H9 (cell line): ENCODE results near the gene NDUFB2. TPM values are rescaled to one million over a fixed set of nuclear protein-coding genes. Genes with fewer than 3 reads are reported as not detected.
"Not testable (repeated sequence)": the region's sequence is repeated elsewhere in the genome, so short reads cannot be mapped to it uniquely, and the experiment has no call there.

Source experiments
- DNase-seq: peaks from one replicate; pipeline ENCODE4 v3.0.0-alpha.2; 2017
- H2AFZ ChIP-seq: one replicate; pipeline ENCODE4 v1.6.1; 2013; ENCODE audit warnings: mild to moderate bottlenecking, low read length, control low read depth, moderate library complexity
- H2AK5ac ChIP-seq: 2 replicates; pipeline ENCODE4 v1.6.1; 2013; ENCODE audit warnings: low read length, control low read depth, mixed read lengths; ENCODE audit not compliant: insufficient read length
- H2BK120ac ChIP-seq: one replicate; pipeline ENCODE4 v1.6.1; 2013; ENCODE audit warnings: low read depth, mild to moderate bottlenecking, low read length, control low read depth, inconsistent platforms; ENCODE audit not compliant: poor library complexity, severe bottlenecking
- H2BK12ac ChIP-seq: 2 replicates; pipeline ENCODE4 v1.6.1; 2013; ENCODE audit warnings: low read length, control low read depth, mixed read lengths, low read depth; ENCODE audit not compliant: insufficient read length
- H2BK15ac ChIP-seq: 2 replicates; pipeline ENCODE4 v1.6.1; 2013; ENCODE audit warnings: low read depth, low read length, control low read depth
- H2BK20ac ChIP-seq: one replicate; pipeline ENCODE4 v1.6.1; 2013; ENCODE audit warnings: low read depth, mild to moderate bottlenecking, low read length, control low read depth, inconsistent platforms; ENCODE audit not compliant: poor library complexity, severe bottlenecking
- H2BK5ac ChIP-seq: 2 replicates; pipeline ENCODE4 v1.6.1; 2013; ENCODE audit warnings: low read length, control low read depth, mixed read lengths; ENCODE audit not compliant: insufficient read length
- H3K14ac ChIP-seq: 2 replicates; pipeline ENCODE4 v1.6.1; 2013; ENCODE audit warnings: low read length, control low read depth; ENCODE audit not compliant: insufficient read depth
- H3K18ac ChIP-seq: 2 replicates; pipeline ENCODE4 v1.6.1; 2013; ENCODE audit warnings: low read depth, mild to moderate bottlenecking, mixed read lengths, low read length, control low read depth; ENCODE audit not compliant: insufficient read length
- H3K23ac ChIP-seq: 2 replicates; pipeline ENCODE4 v1.6.1; 2013; ENCODE audit warnings: low read length, control low read depth, mixed read lengths, low read depth; ENCODE audit not compliant: insufficient read length
- H3K23me2 ChIP-seq: 2 replicates; pipeline ENCODE4 v1.6.1; 2013; ENCODE audit warnings: low read depth, mild to moderate bottlenecking, mixed read lengths, low read length, control low read depth; ENCODE audit not compliant: insufficient read length, poor library complexity, severe bottlenecking
- H3K27ac ChIP-seq: 2 replicates; pipeline ENCODE4 v1.5.1; 2013; ENCODE audit warnings: low read length, control low read depth, mixed read lengths, low read depth; ENCODE audit not compliant: insufficient read length
- H3K27me3 ChIP-seq: 2 replicates; pipeline ENCODE4 v1.6.1; 2013; ENCODE audit warnings: low read length, control low read depth, inconsistent platforms; ENCODE audit not compliant: insufficient read depth
- H3K4ac ChIP-seq: 2 replicates; pipeline ENCODE4 v1.6.1; 2013; ENCODE audit warnings: low read depth, mild to moderate bottlenecking, control low read depth, inconsistent platforms, low read length, moderate library complexity
- H3K4me1 ChIP-seq: 2 replicates; pipeline ENCODE4 v1.6.1; 2013; ENCODE audit warnings: low read length, control low read depth, inconsistent platforms; ENCODE audit not compliant: insufficient read depth
- H3K4me2 ChIP-seq: 2 replicates; pipeline ENCODE4 v1.6.1; 2013; ENCODE audit warnings: low read length, control low read depth, mixed read lengths; ENCODE audit not compliant: insufficient read length, insufficient read depth
- H3K56ac ChIP-seq: 2 replicates; pipeline ENCODE4 v1.6.1; 2013; ENCODE audit warnings: low read depth, mild to moderate bottlenecking, mixed read lengths, low read length, control low read depth; ENCODE audit not compliant: insufficient read length
- H3K79me1 ChIP-seq: 2 replicates; pipeline ENCODE4 v1.6.1; 2013; ENCODE audit warnings: low read depth, mild to moderate bottlenecking, moderate library complexity, low read length, control low read depth, inconsistent platforms; ENCODE audit not compliant: insufficient read depth, poor library complexity, severe bottlenecking
- H3K79me2 ChIP-seq: 2 replicates; pipeline ENCODE4 v1.6.1; 2013; ENCODE audit warnings: low read length, control low read depth, inconsistent platforms; ENCODE audit not compliant: insufficient read depth
- H3K9ac ChIP-seq: 2 replicates; pipeline ENCODE4 v1.6.1; 2013; ENCODE audit warnings: low read length, control low read depth, mixed read lengths; ENCODE audit not compliant: insufficient read length; ENCODE audit errors: extremely low read depth
- H3K9me3 ChIP-seq: one replicate; pipeline ENCODE4 v1.6.1; 2013; ENCODE audit warnings: low read depth, low read length, inconsistent platforms; ENCODE audit not compliant: control insufficient read depth
- H3T11ph ChIP-seq: one replicate; pipeline ENCODE4 v1.6.1; 2013; ENCODE audit warnings: mild to moderate bottlenecking, low read length, control low read depth, inconsistent platforms
- H4K20me1 ChIP-seq: one replicate; pipeline ENCODE4 v1.6.1; 2013; ENCODE audit not compliant: control insufficient read depth, insufficient read length, insufficient read depth
- H4K5ac ChIP-seq: 2 replicates; pipeline ENCODE4 v1.6.1; 2013; ENCODE audit warnings: low read depth, mild to moderate bottlenecking, mixed read lengths, low read length, control low read depth; ENCODE audit not compliant: insufficient read length
- H4K8ac ChIP-seq: replicated peaks from 2 replicates; pipeline ENCODE4 v1.6.1; 2013; ENCODE audit warnings: low read length, control low read depth, mixed read lengths, low read depth; ENCODE audit not compliant: insufficient read length
- H4K91ac ChIP-seq: 2 replicates; pipeline ENCODE4 v1.6.1; 2013; ENCODE audit warnings: low read depth, mild to moderate bottlenecking, moderate library complexity, mixed read lengths, low read length, control low read depth; ENCODE audit not compliant: insufficient read length
- H3K27ac Mint-ChIP-seq, 3 experiments: 2 replicates in 2 of 3; 3 replicates in 1 of 3; pipeline ENCODE4 v1.8.0; 2020 to 2021; ENCODE audit warnings: mixed read lengths in 3 of 3, mild to moderate bottlenecking in 1 of 3, moderate library complexity in 1 of 3
- H3K27me3 Mint-ChIP-seq: 2 replicates; pipeline ENCODE4 v1.8.0; 2021; ENCODE audit warnings: low read depth, mild to moderate bottlenecking, moderate library complexity, mixed read lengths
- H3K36me3 Mint-ChIP-seq, 3 experiments: 2 replicates in 2 of 3; 3 replicates in 1 of 3; pipeline ENCODE4 v1.8.0; 2020 to 2021; ENCODE audit warnings: low read depth in 3 of 3, mixed read lengths in 3 of 3; ENCODE audit not compliant: insufficient read depth in 1 of 3
- H3K4me1 Mint-ChIP-seq, 2 experiments: 2 replicates each; pipeline ENCODE4 v1.8.0; 2020; ENCODE audit warnings: mixed read lengths in 2 of 2
- H3K4me3 Mint-ChIP-seq, 2 experiments: 2 replicates in 1 of 2; 3 replicates in 1 of 2; pipeline ENCODE4 v1.8.0; 2020 to 2021; ENCODE audit warnings: mild to moderate bottlenecking in 2 of 2, mixed read lengths in 2 of 2, moderate library complexity in 1 of 2
- H3K9me3 Mint-ChIP-seq, 2 experiments: 2 replicates in 1 of 2; 3 replicates in 1 of 2; pipeline ENCODE4 v1.8.0; 2020; ENCODE audit warnings: mild to moderate bottlenecking in 2 of 2, mixed read lengths in 2 of 2, moderate library complexity in 1 of 2
- CTCF ChIP-seq: fragments of 200-600 bp; sonication (generic); conservative IDR thresholded peaks from 3 replicates; pipeline ENCODE4 v1.8.0; 2021; ENCODE audit warnings: antibody characterized with exemption, mild to moderate bottlenecking
- WGBS: extraction: QIAGEN DNeasy Blood & Tissue Kit; methylation state at CpG from one replicate; pipeline ENCODE4 v1.1.7; 2013; ENCODE audit warnings: missing lambda C conversion rate, low lambda C conversion rate, mixed read lengths; ENCODE audit not compliant: insufficient read length; ENCODE audit errors: extremely low coverage; 5-methylcytosine and 5-hydroxymethylcytosine counted together
- total RNA-seq: library from RNA; stranded (reverse); gene quantifications from 2 replicates; pipeline ENCODE4 v1.2.1, GENCODE V29; 2021

Gene NDUFB2
- total RNA-seq, 1 experiment from 2014 or later = 177 TPM

GRCh38 chr7:140661124-140661523 is 35.4 kb upstream of the NDUFB2 start:
- Histone ChIP-seq H3K79me2 (no peaks in the 10 kb centered on the region), H3K27me3 (no peaks in the 10 kb centered on the region), H3K18ac (no peak overlapping the region), H4K5ac (no peak overlapping the region), H3K79me1 (no peaks in the 10 kb centered on the region), H3K4ac (no peak overlapping the region), H3K4me1 (peaks cover 2% of the 10 kb centered on the region; the same call in 1 of the 2 replicates), H2BK5ac (no peak overlapping the region), H4K91ac (no peak overlapping the region), H3T11ph (no peak overlapping the region), H2AFZ (no peak overlapping the region), H4K20me1 (no peaks in the 10 kb centered on the region), H2BK20ac (no peak overlapping the region), H3K23me2 (no peaks in the 10 kb centered on the region), H3K56ac (no peak overlapping the region), H2BK12ac (no peak overlapping the region), H3K9ac (no peak overlapping the region), H2BK120ac (no peak overlapping the region), H3K27ac (no peak overlapping the region), H3K4me2 (no peak overlapping the region), H3K23ac (no peak overlapping the region), H3K14ac (no peak overlapping the region), H2AK5ac (no peak overlapping the region), H4K8ac (no peak overlapping the region), H3K9me3 (no peaks in the 10 kb centered on the region), H2BK15ac (no peak overlapping the region)
- TF ChIP-seq CTCF = no peak; the same call in 2 of the 3 replicates
- Mint-ChIP-seq H3K9me3 (peaks cover 2 to 3% of the 10 kb centered on the region in 2 experiments; a peak in 2 of 5 replicates), H3K4me3 (no peak overlapping the region), H3K27ac (no peak overlapping the region), H3K4me1 (peaks cover 6 to 11% of the 10 kb centered on the region in 2 experiments; a peak in 3 of 4 replicates), H3K27me3 (peaks cover 8% of the 10 kb centered on the region), H3K36me3 (no peaks in the 10 kb centered on the region)
- no CpG with 5 or more reads among the region's 2 CpGs for WGBS
- DNase-seq = no peak

GRCh38 chr7:140662938-140663337 is 33.6 kb upstream of the NDUFB2 start:
- not testable (repeated sequence) for DNase-seq, H3K4me1 ChIP-seq, H3K4me2 ChIP-seq, H3K9ac ChIP-seq, H3K23ac ChIP-seq, H3K27ac Mint-ChIP-seq, H3K27me3 Mint-ChIP-seq, H3K4me3 Mint-ChIP-seq, H3K79me2 ChIP-seq, H2BK5ac ChIP-seq, H4K91ac ChIP-seq, H3K36me3 Mint-ChIP-seq, H3K56ac ChIP-seq, H3K27me3 ChIP-seq, H4K20me1 ChIP-seq, H2BK12ac ChIP-seq, H4K8ac ChIP-seq, H2BK120ac ChIP-seq, H2AFZ ChIP-seq, H3K4me1 Mint-ChIP-seq, H3K9me3 ChIP-seq, H2BK15ac ChIP-seq, H3K9me3 Mint-ChIP-seq, H3K23me2 ChIP-seq, H2BK20ac ChIP-seq, H2AK5ac ChIP-seq, H3K18ac ChIP-seq, H4K5ac ChIP-seq, H3K27ac ChIP-seq, H3K79me1 ChIP-seq, H3T11ph ChIP-seq, H3K4ac ChIP-seq, H3K14ac ChIP-seq
- no CpG with 5 or more reads among the region's 2 CpGs for WGBS
